ENCODE data around the gene NFATC4. TPM values are rescaled to one million over a fixed set of nuclear protein-coding genes. Genes with fewer than 3 reads are reported as not detected.
A peak's percentile ranks its signal among the peaks of the same experiment; 100 is the strongest.

NFATC4 gene
- total RNA-seq (ENCODE audit: low replicate concordance), result 33.8 and 130 TPM in 2 replicates
- long read RNA-seq, result 0 reads

- peaks cover 19% of the 10 kb centered on the region for H3K4me1 Mint-ChIP-seq (ENCODE audit: unreplicated experiment)
- H3K9me3 Mint-ChIP-seq, result no peaks in the 10 kb centered on the region
- peak; percentile 80 for DNase-seq (ENCODE audit: extremely low spot score, unreplicated experiment)
- H3K4me3 Mint-ChIP-seq, result peak within 1 kb of the TSS; percentile 95
- no peaks in the 10 kb centered on the region for H3K27me3 Mint-ChIP-seq
- H3K27ac Mint-ChIP-seq, result peak within 1 kb of the TSS; percentile 99
- no peak for TF ChIP-seq CTCF (conservative IDR thresholded peaks at IDR 0.05)
- H3K36me3 Mint-ChIP-seq, result no peaks in the 10 kb centered on the region
Measured at GRCh38 chr14:24367514-24368211, at the start of gene NFATC4. TSS of gene NFATC4 (plus strand) at chr14:24368184. CDS start at chr14:24368341, 157 bp downstream.

DNA sequence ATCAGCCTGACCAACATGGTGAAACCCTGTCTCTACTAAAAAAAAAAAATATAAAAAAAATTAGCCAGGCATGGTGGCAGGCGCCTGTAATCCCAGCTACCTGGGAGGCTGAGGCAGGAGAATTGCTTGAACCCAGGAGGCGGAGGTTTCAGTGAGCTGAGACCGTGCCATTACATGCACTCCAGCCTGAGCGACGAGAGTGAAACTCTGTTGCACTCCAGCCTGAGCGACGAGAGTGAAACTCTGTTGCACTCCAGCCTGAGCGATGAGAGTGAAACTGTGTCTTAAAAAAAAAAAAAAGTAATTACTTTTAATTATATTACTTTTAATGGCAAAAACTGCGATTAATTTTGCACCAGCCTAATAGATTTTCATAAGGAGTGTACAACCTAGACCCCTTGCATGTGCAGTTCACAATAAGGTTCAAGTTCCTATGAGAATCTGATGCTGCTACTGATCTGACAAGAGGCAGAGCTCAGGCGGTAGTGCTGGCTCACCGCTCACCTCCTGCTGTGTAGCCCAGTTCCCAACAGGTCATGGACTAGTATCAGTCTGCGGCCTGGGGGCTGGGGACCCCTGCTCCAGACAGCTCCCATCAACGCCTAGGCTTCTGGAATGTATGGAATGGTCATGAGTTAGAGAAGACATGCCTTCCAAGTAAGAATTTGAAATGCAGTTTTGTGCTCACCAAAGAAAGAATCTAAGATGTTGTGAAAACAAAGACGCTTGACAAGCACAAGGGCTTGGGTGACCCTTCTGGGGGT lies 46.6 kb upstream of the NFATC4 start:
- no peak for TF ChIP-seq CTCF (conservative IDR thresholded peaks at IDR 0.05)
- Mint-ChIP-seq H3K9me3 (no peaks in the 10 kb centered on the region), H3K36me3 (no peaks in the 10 kb centered on the region), H3K4me1 (ENCODE audit: unreplicated experiment) (peaks cover 8% of the 10 kb centered on the region), H3K4me3 (no peak overlapping the region), H3K27ac (no peak overlapping the region), H3K27me3 (peaks cover 54% of the 10 kb centered on the region)
- DNase-seq (ENCODE audit: extremely low spot score, unreplicated experiment), result no peak

DNA sequence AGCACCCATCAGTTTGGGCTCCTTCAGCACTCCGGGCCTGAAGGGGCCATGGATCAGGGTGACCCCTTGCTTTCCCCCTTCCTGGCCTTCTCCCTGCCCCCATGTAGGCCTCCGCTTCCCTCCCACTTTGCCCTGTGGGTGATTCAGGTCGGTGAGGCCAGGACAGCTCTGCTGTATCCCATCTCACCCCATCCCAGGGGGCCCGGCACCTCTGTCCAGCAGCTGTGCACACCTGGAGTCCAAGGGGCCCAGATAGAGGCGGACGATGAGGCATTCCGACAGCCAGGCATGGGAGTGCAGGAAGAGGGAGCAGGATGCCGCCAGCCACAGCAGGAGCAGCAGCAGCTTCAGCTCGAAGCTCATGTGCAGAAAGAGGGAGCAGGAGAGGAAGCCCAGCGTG lies 45.3 kb upstream of the NFATC4 start:
- no peak overlapping the region for H3K4me3 Mint-ChIP-seq
- no peaks in the 10 kb centered on the region for H3K36me3 Mint-ChIP-seq
- no peak for TF ChIP-seq CTCF (conservative IDR thresholded peaks at IDR 0.05)
- H3K27me3 Mint-ChIP-seq, result peaks cover 47% of the 10 kb centered on the region
- H3K9me3 Mint-ChIP-seq, result no peaks in the 10 kb centered on the region
- H3K4me1 Mint-ChIP-seq (ENCODE audit: unreplicated experiment), result peaks cover 6% of the 10 kb centered on the region
- no peak for DNase-seq (ENCODE audit: extremely low spot score, unreplicated experiment)
- H3K27ac Mint-ChIP-seq, result no peak overlapping the region

- DNase-seq (ENCODE audit: extremely low spot score, unreplicated experiment), result no peak
- H3K36me3 Mint-ChIP-seq, result no peaks in the 10 kb centered on the region
- TF ChIP-seq CTCF (conservative IDR thresholded peaks at IDR 0.05), result no peak
- peaks cover 4% of the 10 kb centered on the region for H3K4me1 Mint-ChIP-seq (ENCODE audit: unreplicated experiment)
- H3K27me3 Mint-ChIP-seq, result peaks cover 40% of the 10 kb centered on the region
- no peak overlapping the region for H3K27ac Mint-ChIP-seq
- no peak overlapping the region for H3K4me3 Mint-ChIP-seq
- H3K9me3 Mint-ChIP-seq, result no peaks in the 10 kb centered on the region
Measured at GRCh38 chr14:24323341-24323740, 44.6 kb upstream of the NFATC4 start.

DNA sequence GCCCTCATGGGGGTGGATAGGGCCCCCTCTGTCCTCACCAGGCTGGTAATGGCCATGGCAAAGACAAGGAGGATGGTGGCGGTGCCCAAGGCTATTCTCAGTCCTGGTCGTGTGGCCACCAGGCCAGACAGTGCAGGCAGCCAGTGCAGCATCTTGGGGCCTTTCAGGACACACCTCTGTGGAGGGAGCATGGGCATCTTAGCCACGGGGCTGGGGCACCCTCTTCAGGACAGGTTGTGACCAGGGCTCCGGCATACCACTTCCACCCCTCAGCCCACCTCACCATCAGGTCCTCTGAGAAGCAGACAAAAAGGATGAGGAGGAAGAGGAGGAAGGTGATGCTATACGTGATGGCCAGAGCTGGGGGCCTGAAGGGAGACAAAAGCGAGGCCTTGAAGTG lies 44.0 kb upstream of the NFATC4 start:
- peaks cover 38% of the 10 kb centered on the region for H3K27me3 Mint-ChIP-seq
- H3K36me3 Mint-ChIP-seq, result no peaks in the 10 kb centered on the region
- H3K27ac Mint-ChIP-seq, result no peak overlapping the region
- H3K4me1 Mint-ChIP-seq (ENCODE audit: unreplicated experiment), result peaks cover 4% of the 10 kb centered on the region
- DNase-seq (ENCODE audit: extremely low spot score, unreplicated experiment), result no peak
- H3K9me3 Mint-ChIP-seq, result no peaks in the 10 kb centered on the region
- no peak overlapping the region for H3K4me3 Mint-ChIP-seq
- TF ChIP-seq CTCF (conservative IDR thresholded peaks at IDR 0.05), result no peak

Measured in type B pancreatic cell (in vitro differentiated cells).